IMR-90 (cell line): Measurements from ENCODE around the gene GARNL3. TPM values are rescaled to one million over a fixed set of nuclear protein-coding genes. Genes with fewer than 3 reads are reported as not detected.

ENCODE experiments used
- ATAC-seq: fragments of 200-7000 bp; cut with Tn5 transposase; 2 replicates; pipeline ENCODE4 v1.9.1; 2020; ENCODE audit warnings: low read depth, mild to moderate bottlenecking, moderate library complexity
- BruUV-seq: library from RNA; stranded (reverse); fragments of 400-500 nt; replicated peaks from 2 replicates; lab custom pipeline; 2021; lab: Mats Ljungman, UMichigan
- CTCF ChIA-PET: fragments of 300-600 bp; formaldehyde crosslinking; extraction: SDS; loops from one replicate; lab custom pipeline; 2021; ENCODE audit warnings: antibody characterized with exemption; lab: Yijun Ruan, JAX
- POLR2A ChIA-PET: fragments of 300-600 bp; sonication (Branson Sonifier 250); formaldehyde crosslinking; loops from one replicate; lab custom pipeline; 2022; ENCODE audit warnings: antibody characterized with exemption; ENCODE audit not compliant: unreplicated experiment; lab: Charles Lee
- DNase-seq: peaks from one replicate; pipeline ENCODE4 v3.0.0; 2013
- H2AFZ ChIP-seq: replicated peaks from 2 replicates; pipeline ENCODE3; 2013; ENCODE audit warnings: low read length, mild to moderate bottlenecking; ENCODE audit not compliant: poor library complexity
- H2AK5ac ChIP-seq: 2 replicates; pipeline ENCODE4 v1.6.1; 2013; ENCODE audit warnings: low read depth, low read length, inconsistent platforms
- H2AK9ac ChIP-seq: replicated peaks from 2 replicates; pipeline ENCODE3; 2013; ENCODE audit warnings: mild to moderate bottlenecking, low read depth, low read length, moderate library complexity; ENCODE audit not compliant: poor library complexity
- H2BK120ac ChIP-seq: 2 replicates; pipeline ENCODE4 v1.6.1; 2013; ENCODE audit warnings: low read depth, low read length, inconsistent platforms
- H2BK15ac ChIP-seq: 3 replicates; pipeline ENCODE4 v1.6.1; 2013; ENCODE audit warnings: low read depth, low read length, inconsistent platforms
- H2BK20ac ChIP-seq: 2 replicates; pipeline ENCODE4 v1.6.1; 2013; ENCODE audit warnings: low read depth, mild to moderate bottlenecking, inconsistent platforms, low read length, moderate library complexity
- H2BK5ac ChIP-seq: 2 replicates; pipeline ENCODE4 v1.6.1; 2013; ENCODE audit warnings: mild to moderate bottlenecking, low read depth, low read length, inconsistent platforms; ENCODE audit not compliant: poor library complexity, severe bottlenecking
- H3K14ac ChIP-seq: replicated peaks from 2 replicates; pipeline ENCODE4 v1.6.1; 2013; ENCODE audit warnings: low read depth, low read length, inconsistent platforms
- H3K18ac ChIP-seq: 2 replicates; pipeline ENCODE4 v1.6.1; 2013; ENCODE audit warnings: low read depth, low read length, control low read depth
- H3K23ac ChIP-seq: 2 replicates; pipeline ENCODE4 v1.6.1; 2013; ENCODE audit warnings: low read depth, low read length, inconsistent platforms
- H3K27ac ChIP-seq: 2 replicates; pipeline ENCODE4 v1.5.1; 2013; ENCODE audit warnings: mild to moderate bottlenecking, control low read depth, low read length; ENCODE audit not compliant: insufficient read depth
- H3K27me3 ChIP-seq: 2 replicates; pipeline ENCODE4 v1.6.1; 2013; ENCODE audit warnings: low read length; ENCODE audit not compliant: control insufficient read depth, insufficient read depth
- H3K36me3 ChIP-seq: 2 replicates; pipeline ENCODE4 v1.6.1; 2013; ENCODE audit warnings: low read length, mixed read lengths; ENCODE audit not compliant: control insufficient read depth, insufficient read depth
- H3K4ac ChIP-seq: 2 replicates; pipeline ENCODE4 v1.6.1; 2013; ENCODE audit warnings: low read depth, low read length, inconsistent platforms
- H3K4me1 ChIP-seq: 2 replicates; pipeline ENCODE4 v1.6.1; 2013; ENCODE audit warnings: low read length, mixed read lengths; ENCODE audit not compliant: control insufficient read depth, insufficient read depth
- H3K4me2 ChIP-seq: 2 replicates; pipeline ENCODE4 v1.6.1; 2013; ENCODE audit warnings: low read depth, mild to moderate bottlenecking, control low read depth, low read length, moderate library complexity
- H3K4me3 ChIP-seq: 2 replicates; pipeline ENCODE4 v1.5.1; 2013; ENCODE audit warnings: low read depth, mild to moderate bottlenecking, control low read depth, low read length, moderate library complexity; ENCODE audit not compliant: insufficient read depth
- H3K56ac ChIP-seq: 2 replicates; pipeline ENCODE4 v1.6.1; 2013; ENCODE audit warnings: low read length, inconsistent platforms; ENCODE audit not compliant: insufficient read depth; ENCODE audit errors: extremely low read depth
- H3K79me1 ChIP-seq, 2 experiments: 2 replicates each; pipeline ENCODE4 v1.6.1; 2013; ENCODE audit warnings: low read length in 2 of 2, inconsistent platforms in 1 of 2, low read depth in 1 of 2
- H3K9ac ChIP-seq: 2 replicates; pipeline ENCODE4 v1.6.1; 2013; ENCODE audit warnings: low read depth, low read length, control low read depth
- H3K9me1 ChIP-seq: 2 replicates; pipeline ENCODE4 v1.6.1; 2013; ENCODE audit warnings: low read length, inconsistent platforms; ENCODE audit not compliant: insufficient read depth
- H3K9me3 ChIP-seq: 2 replicates; pipeline ENCODE4 v1.6.1; 2013; ENCODE audit warnings: low read length; ENCODE audit not compliant: control insufficient read depth, insufficient read depth
- H4K20me1 ChIP-seq: 2 replicates; pipeline ENCODE4 v1.6.1; 2013; ENCODE audit warnings: low read length, inconsistent platforms; ENCODE audit not compliant: insufficient read depth
- H4K5ac ChIP-seq: 2 replicates; pipeline ENCODE4 v1.6.1; 2013; ENCODE audit warnings: mild to moderate bottlenecking, low read depth, low read length, control low read depth
- H4K8ac ChIP-seq, 2 experiments: 2 replicates each; pipeline ENCODE4 v1.6.1; 2013; ENCODE audit warnings: low read depth in 2 of 2, low read length in 2 of 2, control low read depth in 1 of 2, inconsistent platforms in 1 of 2
- H4K91ac ChIP-seq: 2 replicates; pipeline ENCODE4 v1.6.1; 2013; ENCODE audit warnings: low read depth, low read length, inconsistent platforms; ENCODE audit not compliant: insufficient read depth
- CEBPB ChIP-seq: IDR thresholded peaks from 2 replicates; pipeline ENCODE4 v1.6.1; 2012; ENCODE audit warnings: low read depth, low read length, improper control_type of control experiment
- CHD1 ChIP-seq: IDR thresholded peaks from 2 replicates; pipeline ENCODE4 v1.6.1; 2012; ENCODE audit warnings: low read depth, low read length, improper control_type of control experiment
- MAFK ChIP-seq: IDR thresholded peaks from 2 replicates; pipeline ENCODE4 v1.6.1; 2012; ENCODE audit warnings: low read depth, low read length, improper control_type of control experiment
- MAZ ChIP-seq: IDR thresholded peaks from 2 replicates; pipeline ENCODE4 v1.6.1; 2012; ENCODE audit warnings: low read depth, mild to moderate bottlenecking, low read length, improper control_type of control experiment, moderate library complexity, borderline replicate concordance
- MXI1 ChIP-seq: IDR thresholded peaks from 2 replicates; pipeline ENCODE4 v1.6.1; 2012; ENCODE audit warnings: low read depth, mild to moderate bottlenecking, low read length, moderate library complexity, borderline replicate concordance
- NFE2L2 ChIP-seq: fragments of 150-350 bp; IDR thresholded peaks from 2 replicates; pipeline ENCODE4 v1.6.1; 2016; ENCODE audit warnings: low read depth, mild to moderate bottlenecking, low read length
- POLR2A ChIP-seq: IDR thresholded peaks from 2 replicates; pipeline ENCODE4 v1.6.1; 2012; ENCODE audit warnings: mild to moderate bottlenecking, low read depth, low read length
- RAD21 ChIP-seq: IDR thresholded peaks from 2 replicates; pipeline ENCODE4 v1.6.1; 2012; ENCODE audit warnings: low read length, improper control_type of control experiment
- RFX5 ChIP-seq: IDR thresholded peaks from 2 replicates; pipeline ENCODE4 v1.8.0; 2012; ENCODE audit warnings: low read depth, mild to moderate bottlenecking, low read length, moderate library complexity
- WGBS, 2 experiments: methylation state at CpG; one replicate each; pipeline versions ENCODE4 v1.1.5 to v1.1.7; 2013; ENCODE audit warnings: missing lambda C conversion rate in 2 of 2; ENCODE audit not compliant: insufficient read length in 1 of 2; ENCODE audit errors: extremely low coverage in 2 of 2; 5-methylcytosine and 5-hydroxymethylcytosine counted together
- dilution Hi-C: fragments of 300-500 bp; cut with HindIII; formaldehyde crosslinking; loops from one replicate; pipeline ENCODE4 v1.14.3; 2018; ENCODE audit warnings: low sequenced_read_pairs; ENCODE audit not compliant: unreplicated experiment
- in situ Hi-C: fragments of 300-500 bp; cut with MboI; formaldehyde crosslinking; loops from 3 replicates; pipeline ENCODE4 v1.14.3; 2019; ENCODE audit warnings: low sequenced_read_pairs, inconsistent platforms, mixed read lengths
- intact Hi-C: fragments of 100-400 bp; cut with micrococcal nuclease; formaldehyde crosslinking; loops from 2 replicates; pipeline ENCODE4 v1.10.0; 2022
- polyA plus RNA-seq, 3 experiments: library from polyadenylated mRNA; depleted of rRNA; stranded (reverse); fragments of >200 nt; gene quantifications; 2 replicates each; pipeline ENCODE4 v1.2.3, GENCODE V29; 2012; ENCODE audit warnings: low replicate concordance in 1 of 3
- total RNA-seq: library from RNA; depleted of rRNA; stranded (reverse); fragments of >200 nt; gene quantifications from 2 replicates; pipeline ENCODE4 v1.2.3, GENCODE V29; 2012
- TF ChIP-seq, protein P1 (sequence below): fragments of 150-350 bp; IDR thresholded peaks from 2 replicates; pipeline ENCODE4 v1.6.1; 2016; ENCODE audit warnings: low read depth, mild to moderate bottlenecking, low read length, moderate library complexity, borderline replicate concordance

GARNL3 gene
- total and polyA plus RNA-seq, 2 of the 4 experiments (the other 2 are of a cell fraction) = 1.9 to 5.0 TPM

DNA sequence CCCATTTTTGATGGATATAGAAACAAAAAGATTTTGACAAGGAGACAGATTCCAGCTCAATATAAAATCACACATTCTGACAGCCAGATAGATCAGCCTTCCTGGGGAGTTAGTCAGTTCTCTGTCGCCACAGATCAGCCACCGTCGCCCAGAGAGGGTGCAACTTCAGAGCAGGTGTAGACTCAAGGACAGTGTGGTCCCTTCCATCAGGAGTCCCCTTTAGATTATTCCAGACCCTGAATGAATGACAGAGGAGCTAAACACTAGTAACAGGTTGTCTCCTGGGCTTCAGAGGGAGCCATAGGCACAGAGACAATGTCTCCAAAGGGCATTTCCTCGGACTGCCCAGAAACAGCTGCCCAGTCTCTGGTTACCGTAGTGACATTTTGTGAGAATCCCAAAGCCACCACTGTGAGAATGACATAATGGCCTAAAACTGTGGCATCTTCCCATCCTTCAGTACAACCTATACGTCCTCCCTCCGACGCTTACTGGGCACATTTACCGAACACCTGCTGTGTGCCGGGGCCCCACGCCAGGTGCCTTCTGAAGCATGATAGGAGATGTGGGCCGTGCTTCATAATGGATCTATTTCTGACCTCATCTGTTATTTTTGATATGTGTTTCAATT, 85.0 kb downstream of the GARNL3 start:
- no peak overlapping the region for H4K8ac ChIP-seq
- no peak for ATAC-seq
- no peaks in the 10 kb centered on the region for H3K27me3 ChIP-seq
- no peak overlapping the region for H2BK15ac ChIP-seq
- no peak overlapping the region for H4K91ac ChIP-seq
- H3K4me3 ChIP-seq = no peak overlapping the region
- H3K4me1 ChIP-seq = peaks cover 2% of the 10 kb centered on the region
- no peaks in the 10 kb centered on the region; the same call in 1 of the 2 replicates for H3K9me1 ChIP-seq
- no peak overlapping the region for H2AFZ ChIP-seq
- H3K4me2 ChIP-seq = no peak overlapping the region
- H2BK5ac ChIP-seq = no peak overlapping the region
- TF ChIP-seq POLR2A (no peak), RAD21 (no peak), MXI1 (no peak), CHD1 (no peak), MAZ (no peak), MAFK (no peak), NFE2L2 (no peak), CEBPB (no peak), RFX5 (no peak)
- TF ChIP-seq, protein P1, sequence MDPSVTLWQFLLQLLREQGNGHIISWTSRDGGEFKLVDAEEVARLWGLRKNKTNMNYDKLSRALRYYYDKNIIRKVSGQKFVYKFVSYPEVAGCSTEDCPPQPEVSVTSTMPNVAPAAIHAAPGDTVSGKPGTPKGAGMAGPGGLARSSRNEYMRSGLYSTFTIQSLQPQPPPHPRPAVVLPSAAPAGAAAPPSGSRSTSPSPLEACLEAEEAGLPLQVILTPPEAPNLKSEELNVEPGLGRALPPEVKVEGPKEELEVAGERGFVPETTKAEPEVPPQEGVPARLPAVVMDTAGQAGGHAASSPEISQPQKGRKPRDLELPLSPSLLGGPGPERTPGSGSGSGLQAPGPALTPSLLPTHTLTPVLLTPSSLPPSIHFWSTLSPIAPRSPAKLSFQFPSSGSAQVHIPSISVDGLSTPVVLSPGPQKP = no peak
- POLR2A ChIA-PET = no interaction called here
- no peak overlapping the region for H3K18ac ChIP-seq
- no TSS peak for BruUV-seq
- H3K14ac ChIP-seq = no peak overlapping the region
- H2AK9ac ChIP-seq = no peak overlapping the region
- no peaks in the 10 kb centered on the region for H4K20me1 ChIP-seq
- intact Hi-C loops (loop anchor here (2.0 kb wide), 1 partner anchor 145 kb away; no protein-coding TSS in a partner anchor), dilution Hi-C loops (no loop called here), in situ Hi-C loops (no loop called here)
- no peaks in the 10 kb centered on the region for H3K36me3 ChIP-seq
- no peak overlapping the region for H3K23ac ChIP-seq
- no peaks in the 10 kb centered on the region for H3K9me3 ChIP-seq
- H2BK20ac ChIP-seq = no peak overlapping the region
- H3K27ac ChIP-seq = no peak overlapping the region
- H3K9ac ChIP-seq = no peak overlapping the region
- no peak overlapping the region for H2BK120ac ChIP-seq
- no peak for DNase-seq
- no peak overlapping the region for H3K56ac ChIP-seq
- 73% methylated on average over 2 of the region's 12 CpGs; no CpG with 5 or more reads in 1 of the 2 experiments for WGBS, 2 experiments
- CTCF ChIA-PET = no interaction called here
- H4K5ac ChIP-seq = no peak overlapping the region
- no peak overlapping the region for H2AK5ac ChIP-seq
- H3K4ac ChIP-seq = no peak overlapping the region
- no peaks in the 10 kb centered on the region for H3K79me1 ChIP-seq
